ENCODE measurements around the gene UBE2B. TPM values are rescaled to one million over a fixed set of nuclear protein-coding genes. Genes with fewer than 3 reads are reported as not detected.
"Not testable (repeated sequence)": the region's sequence is repeated elsewhere in the genome, so short reads cannot be mapped to it uniquely, and the experiment has no call there.

The UBE2B gene
- 70.9 and 93.0 TPM in 2 replicates for total RNA-seq (ENCODE audit: low replicate concordance)
- long read RNA-seq, transcript UBE2B-201 (6 exons, 2,515 nt) = major isoform, 10 of 20 reads
- long read RNA-seq, partial matches to known transcripts = 1 of 20 reads
- long read RNA-seq, other reads (novel, unspliced or antisense) = 6 of 20 reads

- Mint-ChIP-seq H3K4me3 (peak within 1 kb of the TSS; percentile 98), H3K9me3 (peaks cover 14% of the 10 kb centered on the region), H3K27me3 (peaks cover 10% of the 10 kb centered on the region), H3K4me1 (ENCODE audit: unreplicated experiment) (peaks cover 24% of the 10 kb centered on the region), H3K27ac (peak within 1 kb of the TSS; percentile 100), H3K36me3 (peaks cover 32% of the 10 kb centered on the region)
- peak; percentile 97 for DNase-seq (ENCODE audit: extremely low spot score, unreplicated experiment)
- TF ChIP-seq CTCF (conservative IDR thresholded peaks at IDR 0.05) = no peak
Observed at GRCh38 chr5:134370871-134371833, at the start of gene UBE2B. Gene UBE2B (plus strand): TSS chr5:134371569. CDS start chr5:134371596, 27 bp downstream.

GRCh38 chr5:134327327-134327726, 44.0 kb upstream of the UBE2B start:
- no peak overlapping the region for H3K27ac Mint-ChIP-seq
- no peaks in the 10 kb centered on the region for H3K4me1 Mint-ChIP-seq (ENCODE audit: unreplicated experiment)
- H3K4me3 Mint-ChIP-seq = no peak overlapping the region
- DNase-seq (ENCODE audit: extremely low spot score, unreplicated experiment) = no peak
- H3K36me3 Mint-ChIP-seq = peaks cover 14% of the 10 kb centered on the region
- H3K27me3 Mint-ChIP-seq = peaks cover 3% of the 10 kb centered on the region
- H3K9me3 Mint-ChIP-seq = peaks cover 15% of the 10 kb centered on the region
- TF ChIP-seq CTCF (conservative IDR thresholded peaks at IDR 0.05) = no peak

GRCh38 chr5:134328619-134329018, 42.8 kb upstream of the UBE2B start:
- peaks cover 15% of the 10 kb centered on the region for H3K9me3 Mint-ChIP-seq
- no peaks in the 10 kb centered on the region for H3K4me1 Mint-ChIP-seq (ENCODE audit: unreplicated experiment)
- no peak overlapping the region for H3K27ac Mint-ChIP-seq
- H3K4me3 Mint-ChIP-seq = no peak overlapping the region
- TF ChIP-seq CTCF (conservative IDR thresholded peaks at IDR 0.05) = no peak
- peaks cover 14% of the 10 kb centered on the region for H3K36me3 Mint-ChIP-seq
- peaks cover 3% of the 10 kb centered on the region for H3K27me3 Mint-ChIP-seq
- DNase-seq (ENCODE audit: extremely low spot score, unreplicated experiment) = no peak

GRCh38 chr5:134336833-134337232, 34.5 kb upstream of the UBE2B start:
- H3K36me3 Mint-ChIP-seq = peaks cover 17% of the 10 kb centered on the region
- not testable (repeated sequence) for DNase-seq (ENCODE audit: extremely low spot score, unreplicated experiment); H3K27me3 Mint-ChIP-seq; H3K4me3 Mint-ChIP-seq; H3K9me3 Mint-ChIP-seq; H3K27ac Mint-ChIP-seq; H3K4me1 Mint-ChIP-seq (ENCODE audit: unreplicated experiment)

- H3K4me1 Mint-ChIP-seq (ENCODE audit: unreplicated experiment); H3K9me3 Mint-ChIP-seq; H3K27me3 Mint-ChIP-seq; H3K4me3 Mint-ChIP-seq; DNase-seq (ENCODE audit: extremely low spot score, unreplicated experiment): not testable (repeated sequence)
- Mint-ChIP-seq H3K36me3 (peaks cover 25% of the 10 kb centered on the region), H3K27ac (peak overlapping the region; percentile 81)
Observed at GRCh38 chr5:134343500-134343899, 27.9 kb upstream of the UBE2B start.

- not testable (repeated sequence) for H3K9me3 Mint-ChIP-seq; H3K27me3 Mint-ChIP-seq; H3K4me1 Mint-ChIP-seq (ENCODE audit: unreplicated experiment); DNase-seq (ENCODE audit: extremely low spot score, unreplicated experiment)
- Mint-ChIP-seq H3K4me3 (peak overlapping the region; percentile 34), H3K36me3 (peaks cover 21% of the 10 kb centered on the region), H3K27ac (peak overlapping the region; percentile 97)
Observed at GRCh38 chr5:134345476-134345875, 25.9 kb upstream of the UBE2B start.

GRCh38 chr5:134345996-134346395, 25.4 kb upstream of the UBE2B start:
- no peak for TF ChIP-seq CTCF (conservative IDR thresholded peaks at IDR 0.05)
- Mint-ChIP-seq H3K27ac (peak overlapping the region; percentile 97), H3K36me3 (peaks cover 18% of the 10 kb centered on the region), H3K27me3 (no peaks in the 10 kb centered on the region), H3K4me1 (ENCODE audit: unreplicated experiment) (no peaks in the 10 kb centered on the region), H3K4me3 (peak overlapping the region; percentile 60), H3K9me3 (no peaks in the 10 kb centered on the region)
- DNase-seq (ENCODE audit: extremely low spot score, unreplicated experiment) = no peak

Data from type B pancreatic cell (in vitro differentiated cells).